SK-N-SH (cell line): ENCODE data around the gene DHRS12. TPM values are rescaled to one million over a fixed set of nuclear protein-coding genes. Genes with fewer than 3 reads are reported as not detected.
A peak's percentile ranks its signal among the peaks of the same experiment; 100 is the strongest.

ENCODE experiments used
- CTCF ChIA-PET: fragments of 300-600, 350-600 bp; formaldehyde crosslinking; extraction: SDS; loops from one replicate; lab custom pipeline; 2021; lab: Yijun Ruan, JAX
- POLR2A ChIA-PET: fragments of 350-600 bp; sonication (Branson Sonifier 250); formaldehyde crosslinking; extraction: SDS; loops from one replicate; lab custom pipeline; 2020; ENCODE audit warnings: antibody characterized with exemption, inconsistent platforms; lab: Yijun Ruan, JAX
- DNase-seq: peaks from one replicate; pipeline ENCODE4 v3.0.0; 2012
- H2AFZ ChIP-seq: fragments of 200-600 bp; sonication (generic); 2 replicates; pipeline ENCODE4 v1.8.1; 2016; ENCODE audit warnings: antibody characterized with exemption, mild to moderate bottlenecking, low read depth
- H3F3A ChIP-seq: fragments of 200-600 bp; sonication (generic); replicated peaks from 2 replicates; pipeline ENCODE3; 2016; ENCODE audit warnings: antibody characterized with exemption, mild to moderate bottlenecking; ENCODE audit not compliant: insufficient read depth
- H3K27ac ChIP-seq, 2 experiments: fragments of 200-500 bp in 1 of 2; fragments of 200-600 bp in 1 of 2; sonication (Bioruptor generic) in 1 of 2; sonication (generic), shearing (Covaris generic) in 1 of 2; 2 replicates each; pipeline versions ENCODE4 v1.5.1 to v1.6.1; 2014 to 2016; ENCODE audit warnings: low read depth in 2 of 2, inconsistent platforms in 1 of 2, low read length in 1 of 2, mild to moderate bottlenecking in 1 of 2, mixed read lengths in 1 of 2
- H3K27me3 ChIP-seq: fragments of 200-600 bp; sonication (generic), shearing (Covaris generic); 2 replicates; pipeline ENCODE4 v1.6.1; 2016; ENCODE audit warnings: mixed run types; ENCODE audit not compliant: insufficient read depth
- H3K36me3 ChIP-seq, 2 experiments: fragments of 200-500 bp in 1 of 2; fragments of 200-600 bp in 1 of 2; sonication (Bioruptor generic) in 1 of 2; sonication (generic) in 1 of 2; replicated peaks in 1 of 2; 2 replicates each; pipeline versions ENCODE3 to v1.5.1; 2014 to 2016; ENCODE audit warnings: low read length in 1 of 2, mild to moderate bottlenecking in 1 of 2; ENCODE audit not compliant: insufficient read depth in 2 of 2, control insufficient read depth in 1 of 2
- H3K4me1 ChIP-seq, 2 experiments: fragments of 200-500 bp in 1 of 2; fragments of 200-600 bp in 1 of 2; sonication (Bioruptor generic) in 1 of 2; sonication (generic), shearing (Covaris generic) in 1 of 2; 2 replicates each; pipeline versions ENCODE4 v1.5.1 to v1.6.1; 2014 to 2016; ENCODE audit warnings: low read depth in 1 of 2, low read length in 1 of 2, mixed run types in 1 of 2; ENCODE audit not compliant: insufficient read depth in 2 of 2, control insufficient read depth in 1 of 2
- H3K4me2 ChIP-seq: fragments of 200-600 bp; sonication (generic), shearing (Covaris generic); 2 replicates; pipeline ENCODE4 v1.6.1; 2017; ENCODE audit warnings: mixed run types
- H3K4me3 ChIP-seq, 2 experiments: fragments of 200-500 bp in 1 of 2; fragments of 200-600 bp in 1 of 2; sonication (Bioruptor generic) in 1 of 2; sonication (generic), shearing (Covaris generic) in 1 of 2; 2 replicates each; pipeline versions ENCODE4 v1.5.1 to v1.8.1; 2014 to 2016; ENCODE audit warnings: low read depth in 2 of 2, inconsistent platforms in 1 of 2, low read length in 1 of 2, mild to moderate bottlenecking in 1 of 2, mixed read lengths in 1 of 2, moderate library complexity in 1 of 2
- H3K79me2 ChIP-seq: fragments of 200-600 bp; sonication (generic); 2 replicates; pipeline ENCODE4 v1.8.1; 2017; ENCODE audit warnings: mild to moderate bottlenecking; ENCODE audit not compliant: insufficient read depth
- H3K9ac ChIP-seq: fragments of 200-600 bp; sonication (generic); 2 replicates; pipeline ENCODE4 v1.6.1; 2017; ENCODE audit warnings: mixed run types
- H3K9me2 ChIP-seq: fragments of 200-600 bp; sonication (generic); 2 replicates; pipeline ENCODE4 v1.6.1; 2017; ENCODE audit warnings: mixed run types
- H3K9me3 ChIP-seq: fragments of 200-600 bp; sonication (generic); 2 replicates; pipeline ENCODE4 v1.6.1; 2017; ENCODE audit warnings: mixed run types, mild to moderate bottlenecking, moderate library complexity
- H4K20me1 ChIP-seq: fragments of 200-600 bp; sonication (generic); 2 replicates; pipeline ENCODE4 v1.6.1; 2017; ENCODE audit warnings: mild to moderate bottlenecking, mixed run types; ENCODE audit not compliant: insufficient read depth
- FOSL2 ChIP-seq: IDR thresholded peaks from 2 replicates; pipeline ENCODE4 v1.4.0; 2012; ENCODE audit warnings: low read depth, mild to moderate bottlenecking, moderate library complexity, borderline replicate concordance
- FOXJ3 ChIP-seq: sonication (generic); formaldehyde crosslinking; IDR thresholded peaks from 2 replicates; pipeline ENCODE4 v1.5.1; 2020; ENCODE audit warnings: mild to moderate bottlenecking, missing genetic modification reagents
- GABPA ChIP-seq: IDR thresholded peaks from 2 replicates; pipeline ENCODE4 v1.4.0; 2012; ENCODE audit warnings: low read depth, mild to moderate bottlenecking
- GATA2 ChIP-seq: sonication (generic); formaldehyde crosslinking; IDR thresholded peaks from 2 replicates; pipeline ENCODE4 v1.5.0; 2020; ENCODE audit warnings: mild to moderate bottlenecking, missing genetic modification reagents
- MEF2A ChIP-seq: IDR thresholded peaks from 2 replicates; pipeline ENCODE4 v1.4.0; 2012; ENCODE audit warnings: low read depth, borderline replicate concordance
- RAD21 ChIP-seq: IDR thresholded peaks from 2 replicates; pipeline ENCODE4 v1.6.1; 2012; ENCODE audit warnings: mild to moderate bottlenecking, low read length
- RCOR1 ChIP-seq: fragments of 150-350 bp; IDR thresholded peaks from 2 replicates; pipeline ENCODE4 v1.6.1; 2017; ENCODE audit warnings: antibody characterized with exemption, low read length
- SIN3A ChIP-seq: IDR thresholded peaks from 2 replicates; pipeline ENCODE4 v1.6.1; 2012; ENCODE audit warnings: low read depth, mild to moderate bottlenecking, low read length, moderate library complexity, borderline replicate concordance
- SMC3 ChIP-seq: IDR thresholded peaks from 2 replicates; pipeline ENCODE4 v1.6.1; 2012; ENCODE audit warnings: low read depth, low read length, improper control_type of control experiment
- TAF1 ChIP-seq: IDR thresholded peaks from 2 replicates; pipeline ENCODE4 v1.6.1; 2012; ENCODE audit warnings: low read depth, mild to moderate bottlenecking, low read length, moderate library complexity, borderline replicate concordance
- TEAD4 ChIP-seq: IDR thresholded peaks from 2 replicates; pipeline ENCODE4 v1.4.0; 2012; ENCODE audit warnings: mild to moderate bottlenecking, borderline replicate concordance; ENCODE audit not compliant: insufficient read depth
- WGBS: methylation state at CpG from one replicate; pipeline ENCODE4 v1.1.6; 2017; ENCODE audit warnings: low lambda C conversion rate; 5-methylcytosine and 5-hydroxymethylcytosine counted together
- polyA plus RNA-seq, 3 experiments: library from polyadenylated mRNA; depleted of rRNA; stranded (reverse); fragments of >200 nt; gene quantifications; 2 replicates each; pipeline ENCODE4 v1.2.3, GENCODE V29; 2012
- TF ChIP-seq, protein P1 (sequence below): IDR thresholded peaks from 2 replicates; pipeline ENCODE4 v1.4.0; 2012; ENCODE audit warnings: low read depth, borderline replicate concordance
- TF ChIP-seq, protein P2 (sequence below): IDR thresholded peaks from 2 replicates; pipeline ENCODE4 v1.4.0; 2012; ENCODE audit warnings: low read depth
- TF ChIP-seq, protein P3 (sequence below): fragments of 200-600 bp; sonication (generic); IDR thresholded peaks from 2 replicates; pipeline ENCODE4 v1.6.1; 2017; ENCODE audit warnings: antibody characterized with exemption, mild to moderate bottlenecking, moderate library complexity
- TF ChIP-seq, protein P4 (sequence below): fragments of 150-350 bp; IDR thresholded peaks from 2 replicates; pipeline ENCODE4 v1.6.1; 2016; ENCODE audit warnings: mild to moderate bottlenecking, low read depth, low read length
- TF ChIP-seq, protein P5 (sequence below): fragments of 150-350 bp; IDR thresholded peaks from 2 replicates; pipeline ENCODE4 v1.6.1; 2017; ENCODE audit warnings: antibody characterized with exemption, low read length, low read depth, borderline replicate concordance
- TF ChIP-seq, protein P6 (sequence below): IDR thresholded peaks from 2 replicates; pipeline ENCODE4 v1.4.0; 2012; ENCODE audit warnings: low read depth, borderline replicate concordance

Gene DHRS12
- polyA plus RNA-seq, 1 of the 3 experiments (the other 2 are of a cell fraction): 9.6 TPM

DNA sequence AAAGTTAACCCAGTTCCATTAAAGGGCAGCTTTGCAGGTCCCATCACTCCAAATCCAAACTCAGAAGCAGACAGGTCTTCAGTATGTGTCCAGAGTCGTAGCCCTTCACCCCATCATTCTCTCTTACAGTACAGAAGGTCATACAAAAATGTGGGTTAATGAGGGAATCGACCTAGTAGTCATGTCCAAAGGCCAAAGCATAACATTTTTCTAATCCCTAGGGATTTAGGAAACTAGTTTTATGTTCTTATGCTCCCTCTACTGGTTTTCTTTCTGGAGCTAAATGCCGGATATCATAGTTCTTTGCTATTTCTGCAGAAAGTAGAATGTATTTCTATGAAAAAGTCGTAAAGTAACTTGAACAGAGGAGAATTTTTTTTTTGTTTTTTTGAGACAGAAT is 72.2 kb downstream of the DHRS12 start:
- no peak overlapping the region for H3K4me3 ChIP-seq
- H3F3A ChIP-seq: peaks cover 5% of the 10 kb centered on the region
- no peak overlapping the region for H2AFZ ChIP-seq
- DNase-seq: no peak
- peaks cover 21 to 34% of the 10 kb centered on the region in 2 experiments for H3K4me1 ChIP-seq
- CTCF ChIA-PET: interaction anchor here (0.5 to 3.0 kb wide), 18 partner anchors 10 to 509 kb away, joined by 3 to 9 read pairs (median 4); no protein-coding TSS in a partner anchor
- peaks cover 9% of the 10 kb centered on the region; the same call in 1 of the 2 replicates for H3K79me2 ChIP-seq
- POLR2A ChIA-PET: no interaction called here
- no peaks in the 10 kb centered on the region for H4K20me1 ChIP-seq
- WGBS: 72% methylated on average over 4 of the region's 4 CpGs
- H3K27me3 ChIP-seq: no peaks in the 10 kb centered on the region
- peaks cover 8 to 13% of the 10 kb centered on the region in 2 experiments for H3K36me3 ChIP-seq
- no peak overlapping the region for H3K27ac ChIP-seq
- TF ChIP-seq TEAD4 (no peak), MEF2A (no peak), SMC3 (peak; percentile 38; the same call in 1 of the 2 replicates), RCOR1 (no peak), RAD21 (peak; percentile 64)
- TF ChIP-seq, protein P1, sequence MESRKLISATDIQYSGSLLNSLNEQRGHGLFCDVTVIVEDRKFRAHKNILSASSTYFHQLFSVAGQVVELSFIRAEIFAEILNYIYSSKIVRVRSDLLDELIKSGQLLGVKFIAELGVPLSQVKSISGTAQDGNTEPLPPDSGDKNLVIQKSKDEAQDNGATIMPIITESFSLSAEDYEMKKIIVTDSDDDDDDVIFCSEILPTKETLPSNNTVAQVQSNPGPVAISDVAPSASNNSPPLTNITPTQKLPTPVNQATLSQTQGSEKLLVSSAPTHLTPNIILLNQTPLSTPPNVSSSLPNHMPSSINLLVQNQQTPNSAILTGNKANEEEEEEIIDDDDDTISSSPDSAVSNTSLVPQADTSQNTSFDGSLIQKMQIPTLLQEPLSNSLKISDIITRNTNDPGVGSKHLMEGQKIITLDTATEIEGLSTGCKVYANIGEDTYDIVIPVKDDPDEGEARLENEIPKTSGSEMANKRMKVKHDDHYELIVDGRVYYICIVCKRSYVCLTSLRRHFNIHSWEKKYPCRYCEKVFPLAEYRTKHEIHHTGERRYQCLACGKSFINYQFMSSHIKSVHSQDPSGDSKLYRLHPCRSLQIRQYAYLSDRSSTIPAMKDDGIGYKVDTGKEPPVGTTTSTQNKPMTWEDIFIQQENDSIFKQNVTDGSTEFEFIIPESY: no peak
- TF ChIP-seq, protein P2, sequence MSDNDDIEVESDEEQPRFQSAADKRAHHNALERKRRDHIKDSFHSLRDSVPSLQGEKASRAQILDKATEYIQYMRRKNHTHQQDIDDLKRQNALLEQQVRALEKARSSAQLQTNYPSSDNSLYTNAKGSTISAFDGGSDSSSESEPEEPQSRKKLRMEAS: no peak
- TF ChIP-seq, protein P3, sequence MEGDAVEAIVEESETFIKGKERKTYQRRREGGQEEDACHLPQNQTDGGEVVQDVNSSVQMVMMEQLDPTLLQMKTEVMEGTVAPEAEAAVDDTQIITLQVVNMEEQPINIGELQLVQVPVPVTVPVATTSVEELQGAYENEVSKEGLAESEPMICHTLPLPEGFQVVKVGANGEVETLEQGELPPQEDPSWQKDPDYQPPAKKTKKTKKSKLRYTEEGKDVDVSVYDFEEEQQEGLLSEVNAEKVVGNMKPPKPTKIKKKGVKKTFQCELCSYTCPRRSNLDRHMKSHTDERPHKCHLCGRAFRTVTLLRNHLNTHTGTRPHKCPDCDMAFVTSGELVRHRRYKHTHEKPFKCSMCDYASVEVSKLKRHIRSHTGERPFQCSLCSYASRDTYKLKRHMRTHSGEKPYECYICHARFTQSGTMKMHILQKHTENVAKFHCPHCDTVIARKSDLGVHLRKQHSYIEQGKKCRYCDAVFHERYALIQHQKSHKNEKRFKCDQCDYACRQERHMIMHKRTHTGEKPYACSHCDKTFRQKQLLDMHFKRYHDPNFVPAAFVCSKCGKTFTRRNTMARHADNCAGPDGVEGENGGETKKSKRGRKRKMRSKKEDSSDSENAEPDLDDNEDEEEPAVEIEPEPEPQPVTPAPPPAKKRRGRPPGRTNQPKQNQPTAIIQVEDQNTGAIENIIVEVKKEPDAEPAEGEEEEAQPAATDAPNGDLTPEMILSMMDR: peak; percentile 53
- TF ChIP-seq, all 33 proteins: peak for 3
- no peak overlapping the region for H3K9ac ChIP-seq
- H3K4me2 ChIP-seq: no peak overlapping the region
- no peaks in the 10 kb centered on the region for H3K9me2 ChIP-seq
- no peaks in the 10 kb centered on the region for H3K9me3 ChIP-seq

DNA sequence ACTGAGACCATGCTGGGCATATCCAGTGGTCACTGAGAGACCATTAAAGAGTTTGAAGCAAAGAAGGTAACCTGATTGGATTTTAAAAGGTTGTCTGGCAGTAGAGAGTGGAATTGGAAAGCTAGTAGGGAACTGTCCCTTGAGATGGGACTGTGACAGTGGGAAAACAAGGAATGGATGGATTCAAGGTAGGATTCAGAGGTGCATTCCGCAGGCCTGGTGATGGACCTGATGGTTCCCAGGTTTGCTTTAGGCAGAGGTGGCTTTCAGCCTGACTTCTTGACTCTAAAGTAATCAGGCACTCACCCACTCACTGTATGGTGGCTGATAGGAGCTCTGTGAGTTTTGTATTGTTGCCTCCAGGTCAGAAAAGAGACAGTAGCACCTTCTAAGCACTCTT is 73.0 kb downstream of the DHRS12 start:
- CTCF ChIA-PET: interaction anchor here (0.9 to 3.0 kb wide), 11 partner anchors 11 to 302 kb away, joined by 3 to 9 read pairs (median 6); no protein-coding TSS in a partner anchor
- peak overlapping the region; percentile 74 to 91 for H3K27ac ChIP-seq
- TF ChIP-seq GATA2 (CRISPR knock-in tag) (no peak), RCOR1 (no peak), TAF1 (no peak), FOSL2 (no peak), GABPA (no peak), SIN3A (no peak), FOXJ3 (no peak), RAD21 (no peak)
- TF ChIP-seq, protein P4, sequence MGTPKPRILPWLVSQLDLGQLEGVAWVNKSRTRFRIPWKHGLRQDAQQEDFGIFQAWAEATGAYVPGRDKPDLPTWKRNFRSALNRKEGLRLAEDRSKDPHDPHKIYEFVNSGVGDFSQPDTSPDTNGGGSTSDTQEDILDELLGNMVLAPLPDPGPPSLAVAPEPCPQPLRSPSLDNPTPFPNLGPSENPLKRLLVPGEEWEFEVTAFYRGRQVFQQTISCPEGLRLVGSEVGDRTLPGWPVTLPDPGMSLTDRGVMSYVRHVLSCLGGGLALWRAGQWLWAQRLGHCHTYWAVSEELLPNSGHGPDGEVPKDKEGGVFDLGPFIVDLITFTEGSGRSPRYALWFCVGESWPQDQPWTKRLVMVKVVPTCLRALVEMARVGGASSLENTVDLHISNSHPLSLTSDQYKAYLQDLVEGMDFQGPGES: no peak
- TF ChIP-seq, protein P5, sequence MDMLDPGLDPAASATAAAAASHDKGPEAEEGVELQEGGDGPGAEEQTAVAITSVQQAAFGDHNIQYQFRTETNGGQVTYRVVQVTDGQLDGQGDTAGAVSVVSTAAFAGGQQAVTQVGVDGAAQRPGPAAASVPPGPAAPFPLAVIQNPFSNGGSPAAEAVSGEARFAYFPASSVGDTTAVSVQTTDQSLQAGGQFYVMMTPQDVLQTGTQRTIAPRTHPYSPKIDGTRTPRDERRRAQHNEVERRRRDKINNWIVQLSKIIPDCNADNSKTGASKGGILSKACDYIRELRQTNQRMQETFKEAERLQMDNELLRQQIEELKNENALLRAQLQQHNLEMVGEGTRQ: no peak
- TF ChIP-seq, protein P3: no peak
- TF ChIP-seq, protein P6, sequence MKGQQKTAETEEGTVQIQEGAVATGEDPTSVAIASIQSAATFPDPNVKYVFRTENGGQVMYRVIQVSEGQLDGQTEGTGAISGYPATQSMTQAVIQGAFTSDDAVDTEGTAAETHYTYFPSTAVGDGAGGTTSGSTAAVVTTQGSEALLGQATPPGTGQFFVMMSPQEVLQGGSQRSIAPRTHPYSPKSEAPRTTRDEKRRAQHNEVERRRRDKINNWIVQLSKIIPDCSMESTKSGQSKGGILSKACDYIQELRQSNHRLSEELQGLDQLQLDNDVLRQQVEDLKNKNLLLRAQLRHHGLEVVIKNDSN: no peak

More for the DNA sequence above, 73.0 kb downstream of the DHRS12 start:
- Histone ChIP-seq H3K9ac (no peak overlapping the region), H3K79me2 (peaks cover 9% of the 10 kb centered on the region; the same call in 1 of the 2 replicates), H3K4me2 (peak overlapping the region; percentile 72; the same call in 1 of the 2 replicates), H3K27me3 (no peaks in the 10 kb centered on the region), H3K36me3 (peaks cover 8 to 13% of the 10 kb centered on the region in 2 experiments), H3K4me1 (peaks cover 21 to 40% of the 10 kb centered on the region in 2 experiments), H3K9me2 (no peaks in the 10 kb centered on the region), H4K20me1 (no peaks in the 10 kb centered on the region), H3K9me3 (no peaks in the 10 kb centered on the region), H2AFZ (no peak overlapping the region), H3F3A (peaks cover 8% of the 10 kb centered on the region), H3K4me3 (no peak overlapping the region)
- WGBS: 100% methylated on average over 1 of the region's 1 CpG
- POLR2A ChIA-PET: no interaction called here
- DNase-seq: no peak
